ENCODE data around the gene PPM1N.
"Not testable (repeated sequence)": the region's sequence is repeated elsewhere in the genome, so short reads cannot be mapped to it uniquely, and the experiment has no call there.

PPM1N gene

GRCh38 chr19:45510352-45510751 lies 12.1 kb downstream of the PPM1N start:
- not testable (repeated sequence) for DNase-seq

DNA sequence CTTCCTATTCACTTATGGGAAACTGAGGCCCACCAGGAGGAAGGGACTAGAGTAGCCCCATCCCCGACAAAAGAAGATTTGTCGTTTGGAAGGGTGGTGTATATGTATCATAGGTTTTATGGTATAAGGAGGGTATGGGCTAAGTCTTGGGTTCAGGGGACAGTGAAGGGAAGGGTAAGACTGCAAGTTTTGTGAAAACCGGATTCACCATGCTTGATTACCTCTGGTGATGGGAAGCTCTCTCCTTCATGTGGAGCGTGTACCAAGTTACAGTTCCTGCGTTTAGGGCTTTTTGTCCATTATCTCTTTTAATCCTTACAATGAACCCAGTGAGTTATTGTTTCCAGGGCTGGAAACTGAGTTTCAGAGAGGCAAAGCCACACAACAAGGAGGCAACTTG lies 12.8 kb downstream of the PPM1N start:
- DNase-seq, result no peak

- DNase-seq, result no peak
Measured at GRCh38 chr19:45512881-45513483, 14.7 kb downstream of the PPM1N start.

- no peak for DNase-seq
Measured at GRCh38 chr19:45514376-45515051, 16.3 kb downstream of the PPM1N start.

- DNase-seq, result no peak
Measured at GRCh38 chr19:45515081-45515624, 16.9 kb downstream of the PPM1N start.

DNA sequence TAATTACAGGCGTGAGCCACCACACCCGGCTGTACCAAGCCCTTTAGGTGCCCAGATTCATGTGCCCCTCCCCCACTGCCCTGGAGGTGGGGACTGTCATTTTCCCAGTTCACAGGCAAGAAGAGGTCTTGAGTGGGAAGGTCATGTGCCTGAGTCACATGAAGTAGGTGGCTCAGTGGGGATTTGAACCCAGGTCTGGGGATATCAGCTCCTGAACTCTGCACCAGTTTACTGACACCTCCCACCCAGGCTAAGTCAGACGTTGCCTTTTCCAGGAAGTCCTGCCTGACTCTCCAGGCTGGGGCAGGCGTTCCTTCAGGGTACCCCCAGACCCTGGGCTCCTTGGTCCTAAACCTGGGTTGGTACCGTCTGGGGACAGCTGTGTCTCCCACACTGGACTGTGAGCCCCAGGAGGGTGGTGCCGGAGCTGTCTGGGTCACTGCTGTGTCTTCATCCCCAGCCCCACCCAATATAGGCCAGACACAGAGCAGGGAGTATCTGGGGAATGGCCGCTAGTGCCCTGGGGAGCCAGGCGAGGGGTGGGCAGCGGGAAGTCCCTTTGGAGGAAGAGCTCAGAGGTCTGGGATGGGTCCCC lies 17.7 kb downstream of the PPM1N start:
- no peak for DNase-seq

GRCh38 chr19:45517238-45517637 lies 19.0 kb downstream of the PPM1N start:
- DNase-seq, result no peak

- no peak for DNase-seq
Measured at GRCh38 chr19:45517641-45518468, 19.6 kb downstream of the PPM1N start.

DNA sequence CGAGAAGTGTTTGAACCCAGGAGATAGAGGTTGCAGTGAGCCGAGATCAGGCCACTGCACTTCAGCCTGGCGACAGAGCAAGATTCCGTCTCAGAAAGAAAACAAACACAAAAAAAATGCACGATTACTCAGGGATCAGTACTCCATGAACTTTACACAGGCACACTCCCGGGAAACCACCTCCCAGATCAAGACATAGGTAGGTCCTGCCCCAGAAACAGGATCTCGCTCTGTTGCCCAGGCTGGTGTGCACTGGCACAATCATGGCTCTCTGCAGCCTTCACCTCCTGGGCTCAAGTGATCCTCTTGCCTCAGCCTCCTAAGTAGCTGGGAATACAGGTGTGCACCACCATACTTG lies 20.2 kb downstream of the PPM1N start:
- no peak for DNase-seq

DNA sequence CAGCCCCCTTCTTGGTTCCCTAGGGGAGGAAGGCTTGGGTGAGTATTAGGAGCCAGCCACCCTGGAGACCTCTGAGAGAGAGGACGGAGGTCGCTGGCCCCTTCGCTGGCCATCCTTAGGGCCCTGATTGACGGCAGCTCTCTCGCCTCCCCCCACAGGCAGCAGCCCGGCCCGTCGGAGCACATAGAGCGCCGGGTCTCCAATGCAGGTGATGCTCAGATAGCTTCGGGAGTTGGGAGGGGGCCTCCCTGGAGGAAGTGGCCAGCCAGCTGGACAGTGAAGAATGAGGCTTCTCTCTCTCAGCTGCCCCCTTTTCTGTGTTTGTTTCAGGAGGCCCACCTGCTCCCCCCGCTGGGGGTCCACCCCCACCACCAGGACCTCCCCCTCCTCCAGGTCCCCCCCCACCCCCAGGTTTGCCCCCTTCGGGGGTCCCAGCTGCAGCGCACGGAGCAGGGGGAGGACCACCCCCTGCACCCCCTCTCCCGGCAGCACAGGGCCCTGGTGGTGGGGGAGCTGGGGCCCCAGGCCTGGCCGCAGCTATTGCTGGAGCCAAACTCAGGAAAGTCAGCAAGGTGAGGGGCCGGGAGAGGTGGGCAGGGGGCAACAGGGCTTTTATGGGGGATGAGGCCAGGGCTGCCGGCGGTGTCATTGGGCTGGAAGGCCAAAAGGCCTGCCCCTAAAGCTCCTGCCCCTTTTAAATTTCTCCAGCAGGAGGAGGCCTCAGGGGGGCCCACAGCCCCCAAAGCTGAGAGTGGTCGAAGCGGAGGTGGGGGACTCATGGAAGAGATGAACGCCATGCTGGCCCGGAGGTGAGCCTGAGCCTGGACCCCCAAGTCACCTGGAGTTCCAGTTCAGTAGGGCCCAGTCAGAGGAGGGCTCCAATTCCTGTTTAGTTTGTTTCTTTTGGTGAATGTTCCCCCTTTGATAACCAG lies 24.0 kb downstream of the PPM1N start:
- DNase-seq, result no peak

- no peak for DNase-seq
Measured at GRCh38 chr19:45523642-45524256, 25.5 kb downstream of the PPM1N start.

DNA sequence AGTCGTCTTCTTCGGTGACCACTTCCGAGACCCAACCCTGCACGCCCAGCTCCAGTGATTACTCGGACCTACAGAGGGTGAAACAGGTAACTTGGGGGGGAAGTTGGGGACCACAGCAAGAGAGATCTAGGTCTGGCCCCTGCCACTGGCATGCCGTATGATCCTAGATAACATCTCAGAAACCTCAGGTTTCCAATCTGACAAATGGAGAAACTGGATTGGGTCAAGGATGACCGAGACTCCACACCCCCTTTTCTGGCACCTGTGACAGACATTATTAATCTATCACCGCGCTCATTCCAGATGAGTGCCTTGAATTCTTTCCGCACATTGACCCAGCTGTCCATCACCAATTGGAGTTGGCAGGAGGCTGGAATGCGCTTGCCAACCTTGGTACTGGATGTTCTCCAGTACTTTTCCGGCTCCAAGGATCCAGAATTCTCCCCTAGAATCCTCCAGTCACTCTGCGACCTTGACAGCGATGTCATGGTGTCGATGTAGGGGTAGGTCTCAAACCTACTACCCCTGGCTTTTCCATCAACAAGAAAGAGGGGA lies 26.4 kb downstream of the PPM1N start:
- DNase-seq, result no peak

DNA sequence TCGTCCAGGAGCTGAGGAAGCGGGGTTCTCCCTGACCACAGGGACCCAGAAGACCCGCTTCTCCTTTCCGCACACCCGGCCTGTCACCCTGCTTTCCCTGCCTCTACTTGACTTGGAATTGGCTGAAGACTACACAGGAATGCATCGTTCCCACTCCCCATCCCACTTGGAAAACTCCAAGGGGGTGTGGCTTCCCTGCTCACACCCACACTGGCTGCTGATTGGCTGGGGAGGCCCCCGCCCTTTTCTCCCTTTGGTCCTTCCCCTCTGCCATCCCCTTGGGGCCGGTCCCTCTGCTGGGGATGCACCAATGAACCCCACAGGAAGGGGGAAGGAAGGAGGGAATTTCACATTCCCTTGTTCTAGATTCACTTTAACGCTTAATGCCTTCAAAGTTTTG lies 27.9 kb downstream of the PPM1N start:
- no peak for DNase-seq

GRCh38 chr19:45526971-45527370 lies 28.7 kb downstream of the PPM1N start:
- DNase-seq, result no peak

- DNase-seq, result no peak
Measured at GRCh38 chr19:45527731-45528130, 29.5 kb downstream of the PPM1N start.

- no peak for DNase-seq
Measured at GRCh38 chr19:45528149-45528743, 30.0 kb downstream of the PPM1N start.

GRCh38 chr19:45528744-45529419 lies 30.6 kb downstream of the PPM1N start:
- no peak for DNase-seq

DNA sequence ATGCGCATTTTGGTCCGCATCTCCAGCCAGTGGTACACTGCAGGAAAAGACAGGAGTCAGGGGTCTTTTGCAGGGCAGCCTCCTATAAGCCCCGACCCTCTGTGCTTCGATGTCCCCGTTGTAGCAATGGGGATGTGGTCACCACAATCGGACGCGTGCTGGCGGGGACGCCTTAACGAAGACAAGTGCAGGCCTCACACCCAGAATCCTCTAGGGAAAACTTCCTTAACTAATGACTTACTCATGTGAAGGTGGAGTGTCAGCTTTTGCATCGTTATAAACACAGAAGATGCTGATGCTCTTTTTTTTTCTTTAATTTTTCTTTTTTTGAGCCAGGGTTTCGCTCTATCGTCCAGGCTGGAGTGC lies 31.2 kb downstream of the PPM1N start:
- DNase-seq, result no peak

GRCh38 chr19:45531349-45531748 lies 33.1 kb downstream of the PPM1N start:
- no peak for DNase-seq

GRCh38 chr19:45539459-45539858 lies 41.2 kb downstream of the PPM1N start:
- no peak for DNase-seq
